PFSK-1 (cell line): Measurements from ENCODE around the gene SLC7A10.

ENCODE experiments used
- FOXP2 ChIP-seq: optimal IDR thresholded peaks from 2 replicates; pipeline ENCODE3; 2011; ENCODE audit warnings: borderline replicate concordance, control low read depth, inconsistent platforms; ENCODE audit not compliant: insufficient read depth; ENCODE audit errors: extremely low read length, extremely low read depth
- POLR2AphosphoS5 ChIP-seq: IDR thresholded peaks from 2 replicates; pipeline ENCODE4 v1.6.1; 2012; ENCODE audit warnings: low read depth, mild to moderate bottlenecking, control low read depth, low read length, moderate library complexity
- REST ChIP-seq, 2 experiments: IDR thresholded peaks; 2 replicates each; pipeline versions ENCODE4 v1.6.1 to v1.8.0; 2011 to 2012; ENCODE audit warnings: low read depth in 2 of 2, low read length in 2 of 2, control low read depth in 1 of 2, inconsistent platforms in 1 of 2, mild to moderate bottlenecking in 1 of 2, moderate library complexity in 1 of 2; ENCODE audit not compliant: insufficient read depth in 1 of 2
- SIN3A ChIP-seq: IDR thresholded peaks from 2 replicates; pipeline ENCODE4 v1.6.1; 2012; ENCODE audit warnings: mild to moderate bottlenecking, low read length, moderate library complexity, borderline replicate concordance; ENCODE audit not compliant: insufficient read depth
- TAF1 ChIP-seq: IDR thresholded peaks from 2 replicates; pipeline ENCODE4 v1.6.1; 2012; ENCODE audit warnings: low read length, control low read depth, borderline replicate concordance; ENCODE audit not compliant: insufficient read depth

The SLC7A10 gene

GRCh38 chr19:33186431-33187182 lies 39.0 kb downstream of the SLC7A10 start:
- TF ChIP-seq REST (IDR thresholded peaks at IDR 0.05; ENCODE audit: insufficient read depth in 1 of 2, low read depth in 2 of 2, low read length in 2 of 2) (no peak), TAF1 (no peak), FOXP2 (no peak), POLR2AphosphoS5 (no peak), SIN3A (no peak)

DNA sequence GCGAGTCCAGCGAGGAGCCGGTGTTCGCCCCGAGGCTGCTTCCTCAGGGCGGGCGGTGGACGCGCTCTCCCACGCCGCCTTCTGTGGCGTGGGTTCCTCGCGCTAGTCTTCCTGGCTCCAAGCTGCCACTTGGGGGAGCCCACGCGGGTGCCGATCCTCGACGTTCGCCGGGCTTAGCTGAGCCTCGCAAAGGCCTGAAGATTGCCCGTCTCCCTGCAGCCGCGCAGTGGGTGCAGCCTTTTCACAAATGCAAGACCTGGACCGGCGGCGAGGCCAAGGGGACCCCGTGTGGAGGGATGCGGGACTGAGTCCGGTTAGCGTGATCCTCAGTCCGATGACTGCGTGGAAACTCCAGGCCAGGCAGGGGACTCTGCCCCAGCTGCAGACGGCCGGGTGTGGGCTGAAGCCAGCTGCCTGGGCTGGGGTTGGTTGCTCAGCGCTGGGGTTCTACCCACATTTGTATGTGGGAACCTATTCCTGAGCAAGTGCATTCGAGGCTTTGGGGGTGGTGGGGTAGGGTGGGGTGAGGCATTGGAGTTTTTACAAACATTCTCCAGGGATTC lies 48.2 kb downstream of the SLC7A10 start:
- no peak for TF ChIP-seq TAF1

DNA sequence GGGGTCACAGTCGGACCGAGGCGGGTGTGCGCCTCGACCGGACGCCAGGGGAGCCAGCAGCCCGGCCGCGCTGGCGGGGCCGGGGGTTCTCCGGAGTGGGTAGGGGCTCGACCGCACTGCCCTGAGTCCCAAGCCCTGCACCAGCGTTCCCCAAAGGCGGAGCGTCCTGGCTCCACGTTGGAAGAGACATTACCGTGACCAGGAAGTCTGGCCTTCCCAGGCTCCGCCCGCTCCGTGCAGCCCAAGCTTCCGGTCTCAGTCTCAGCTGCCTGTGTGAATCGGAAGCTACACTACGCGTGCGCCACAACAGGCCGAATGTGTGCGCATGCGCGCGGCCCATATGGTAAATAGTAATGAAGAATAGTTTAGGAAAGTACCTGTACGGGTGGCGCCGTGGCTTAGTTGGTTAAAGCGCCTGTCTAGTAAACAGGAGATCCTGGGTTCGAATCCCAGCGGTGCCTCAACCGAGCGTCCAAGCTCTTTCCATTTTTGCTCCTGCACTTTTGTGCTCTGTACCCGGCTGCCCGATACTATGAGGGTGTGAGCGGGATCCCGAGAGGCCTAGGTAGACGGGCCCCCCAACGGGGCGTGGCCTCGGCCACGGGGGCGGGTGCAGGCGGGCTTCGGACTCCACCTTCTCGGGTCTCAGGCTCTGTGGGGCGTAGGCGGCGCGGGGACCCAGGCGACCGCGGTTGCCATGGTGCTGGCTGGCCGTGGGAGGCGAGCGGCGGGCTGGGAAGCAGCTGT lies 48.8 kb downstream of the SLC7A10 start:
- TF ChIP-seq POLR2AphosphoS5 = peak; percentile 95
- TF ChIP-seq SIN3A = 0 out of 2 replicates have a peak, but pooled peaks have one; percentile 51
- peak; percentile 87; the same call in 1 of the 2 replicates for TF ChIP-seq TAF1
- TF ChIP-seq FOXP2 = peak; percentile 86
- TF ChIP-seq REST (IDR thresholded peaks at IDR 0.05; ENCODE audit: insufficient read depth in 1 of 2, low read depth in 2 of 2, low read length in 2 of 2) = no peak

GRCh38 chr19:33175886-33176669 lies 49.6 kb downstream of the SLC7A10 start:
- TF ChIP-seq REST (IDR thresholded peaks at IDR 0.05; ENCODE audit: insufficient read depth in 1 of 2, low read depth in 2 of 2, low read length in 2 of 2) (no peak), TAF1 (no peak), FOXP2 (no peak), SIN3A (no peak), POLR2AphosphoS5 (no peak)

DNA sequence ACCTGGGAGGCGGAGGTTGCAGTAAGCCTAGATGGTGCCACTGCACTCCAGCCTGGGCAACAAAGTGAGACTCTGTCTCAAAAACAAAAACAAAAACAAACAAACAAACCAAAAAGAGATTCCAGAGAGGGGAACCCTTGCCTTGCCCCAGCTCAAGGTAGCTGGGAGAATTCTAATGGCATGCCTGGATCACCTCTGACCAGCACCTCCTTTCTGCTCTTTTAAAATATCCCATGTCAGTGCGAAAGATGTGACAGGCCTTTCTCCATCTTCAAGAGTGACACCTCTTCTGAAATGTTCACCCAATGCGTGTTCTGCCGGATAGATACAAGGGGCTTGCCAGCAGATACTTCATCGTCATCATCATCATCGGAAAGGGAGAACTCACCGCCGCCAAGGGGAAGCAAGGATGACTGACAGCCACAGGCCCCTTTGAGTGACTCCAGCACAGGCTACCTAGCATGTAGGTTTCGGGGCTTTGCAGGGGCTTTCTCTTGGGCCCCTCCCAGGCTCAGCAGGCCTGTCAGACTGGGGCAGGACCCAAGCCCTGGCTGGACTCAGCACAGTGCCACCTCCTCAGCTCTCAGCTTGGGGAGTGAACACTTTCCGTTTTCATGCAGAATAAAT lies 50.4 kb downstream of the SLC7A10 start:
- TF ChIP-seq TAF1 (no peak), SIN3A (no peak), FOXP2 (no peak), POLR2AphosphoS5 (no peak), REST (IDR thresholded peaks at IDR 0.05; ENCODE audit: insufficient read depth in 1 of 2, low read depth in 2 of 2, low read length in 2 of 2) (no peak)
